ENCODE data around the gene OSBPL8. TPM values are rescaled to one million over a fixed set of nuclear protein-coding genes. Genes with fewer than 3 reads are reported as not detected.
"Not testable (repeated sequence)": the region's sequence is repeated elsewhere in the genome, so short reads cannot be mapped to it uniquely, and the experiment has no call there.

The OSBPL8 gene
- total and polyA plus RNA-seq, 2 experiments from 2014 or later = 20.1 to 82.5 TPM

DNA sequence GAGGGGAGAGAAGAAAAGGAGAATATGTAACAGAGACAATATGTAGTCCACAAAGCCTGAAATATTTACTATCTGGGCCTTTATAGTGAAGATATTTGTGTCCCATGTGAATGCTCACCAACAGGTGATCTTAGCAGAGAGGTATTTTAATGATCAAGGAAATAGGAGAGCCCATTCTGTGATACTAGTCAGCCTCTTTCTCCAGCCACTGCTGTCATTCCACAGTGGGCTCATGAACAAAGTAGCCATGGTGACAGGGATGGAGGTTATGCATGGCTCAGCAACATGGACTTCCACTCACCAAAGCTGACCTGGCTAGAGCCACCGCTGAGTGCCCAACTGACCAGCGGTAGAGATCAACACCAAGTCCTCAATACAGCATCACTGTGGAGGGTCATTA, 58.2 kb downstream of the OSBPL8 start:
- Histone ChIP-seq H3K27ac (no peak overlapping the region), H3K79me2 (peaks cover 16% of the 10 kb centered on the region), H3K4me2 (no peak overlapping the region), H3K27me3 (no peaks in the 10 kb centered on the region), H3K9me3 (ENCODE audit: low read depth) (peaks cover 4% of the 10 kb centered on the region), H3K4me1 (ENCODE audit: insufficient read depth) (no peaks in the 10 kb centered on the region), H3K36me3 (replicated peaks; ENCODE audit: insufficient read depth, low read depth) (no peaks in the 10 kb centered on the region), H2AFZ (no peak overlapping the region), H3K4me3 (no peak overlapping the region), H4K20me1 (ENCODE audit: insufficient read depth, poor library complexity, severe bottlenecking) (no peaks in the 10 kb centered on the region), H3K9me2 (replicated peaks; ENCODE audit: insufficient read depth) (no peaks in the 10 kb centered on the region)
- 98% methylated on average over 2 of the region's 2 CpGs for WGBS (ENCODE audit: low lambda C conversion rate, missing lambda C conversion rate)
- no peak for DNase-seq (ENCODE audit: low spot score)
- no peak for TF ChIP-seq EZH2 (IDR thresholded peaks at IDR 0.05; ENCODE audit: borderline replicate concordance)
- TF ChIP-seq, protein P1, sequence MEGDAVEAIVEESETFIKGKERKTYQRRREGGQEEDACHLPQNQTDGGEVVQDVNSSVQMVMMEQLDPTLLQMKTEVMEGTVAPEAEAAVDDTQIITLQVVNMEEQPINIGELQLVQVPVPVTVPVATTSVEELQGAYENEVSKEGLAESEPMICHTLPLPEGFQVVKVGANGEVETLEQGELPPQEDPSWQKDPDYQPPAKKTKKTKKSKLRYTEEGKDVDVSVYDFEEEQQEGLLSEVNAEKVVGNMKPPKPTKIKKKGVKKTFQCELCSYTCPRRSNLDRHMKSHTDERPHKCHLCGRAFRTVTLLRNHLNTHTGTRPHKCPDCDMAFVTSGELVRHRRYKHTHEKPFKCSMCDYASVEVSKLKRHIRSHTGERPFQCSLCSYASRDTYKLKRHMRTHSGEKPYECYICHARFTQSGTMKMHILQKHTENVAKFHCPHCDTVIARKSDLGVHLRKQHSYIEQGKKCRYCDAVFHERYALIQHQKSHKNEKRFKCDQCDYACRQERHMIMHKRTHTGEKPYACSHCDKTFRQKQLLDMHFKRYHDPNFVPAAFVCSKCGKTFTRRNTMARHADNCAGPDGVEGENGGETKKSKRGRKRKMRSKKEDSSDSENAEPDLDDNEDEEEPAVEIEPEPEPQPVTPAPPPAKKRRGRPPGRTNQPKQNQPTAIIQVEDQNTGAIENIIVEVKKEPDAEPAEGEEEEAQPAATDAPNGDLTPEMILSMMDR (IDR thresholded peaks at IDR 0.05; ENCODE audit: poor library complexity) = no peak
- no peak for TF ChIP-seq EZH2phosphoT487 (IDR thresholded peaks at IDR 0.05; ENCODE audit: low read depth, severe bottlenecking, unreplicated experiment)

DNA sequence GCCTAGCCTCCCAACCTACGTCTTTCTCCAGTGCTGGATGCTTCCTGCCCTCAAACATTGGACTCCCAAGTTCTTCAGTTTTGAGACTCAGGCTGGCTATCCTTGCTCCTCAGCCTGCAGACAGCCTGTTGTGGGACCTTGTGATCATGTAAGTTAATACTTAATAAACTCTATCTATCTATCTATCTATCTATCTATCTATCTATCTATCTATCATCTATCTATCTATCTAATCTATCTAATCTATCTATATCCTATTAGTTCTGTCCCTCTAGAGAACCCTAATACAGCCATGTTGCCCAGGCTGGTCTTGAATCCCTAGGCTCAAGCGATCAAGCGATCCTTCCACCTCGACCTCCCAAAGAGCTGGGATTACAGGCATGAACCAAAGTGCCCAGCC, 60.4 kb downstream of the OSBPL8 start:
- not testable (repeated sequence) for H3K27me3 ChIP-seq; H3K27ac ChIP-seq; H3K4me1 ChIP-seq (ENCODE audit: insufficient read depth); H3K9me3 ChIP-seq (ENCODE audit: low read depth); H4K20me1 ChIP-seq (ENCODE audit: insufficient read depth, poor library complexity, severe bottlenecking); H2AFZ ChIP-seq; H3K4me3 ChIP-seq; H3K9me2 ChIP-seq (replicated peaks; ENCODE audit: insufficient read depth); DNase-seq (ENCODE audit: low spot score); H3K4me2 ChIP-seq; H3K36me3 ChIP-seq (replicated peaks; ENCODE audit: insufficient read depth, low read depth)
- WGBS (ENCODE audit: low lambda C conversion rate, missing lambda C conversion rate) = 97% methylated on average over 4 of the region's 4 CpGs
- H3K79me2 ChIP-seq = peaks cover 12% of the 10 kb centered on the region

DNA sequence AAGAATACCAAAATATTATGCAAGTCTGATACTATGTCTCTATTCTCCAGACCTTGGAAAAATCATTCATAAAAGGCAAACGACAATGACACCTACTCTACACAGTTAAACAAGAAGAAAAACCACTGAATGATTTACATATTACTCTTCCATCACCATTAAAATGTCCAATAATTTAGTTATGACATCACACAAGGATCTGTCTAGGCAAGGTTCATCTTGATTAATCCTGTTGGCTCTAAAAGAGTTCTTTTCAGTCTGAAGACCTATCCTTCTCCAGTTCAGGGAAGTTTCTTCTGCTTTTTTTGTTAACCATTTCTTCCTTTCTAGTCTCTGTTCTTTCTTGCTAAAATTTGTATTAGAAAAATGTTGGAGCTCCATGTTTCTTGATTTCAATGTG, 64.0 kb downstream of the OSBPL8 start:
- WGBS (ENCODE audit: low lambda C conversion rate, missing lambda C conversion rate) = 90% methylated on average over 1 of the region's 1 CpG

DNA sequence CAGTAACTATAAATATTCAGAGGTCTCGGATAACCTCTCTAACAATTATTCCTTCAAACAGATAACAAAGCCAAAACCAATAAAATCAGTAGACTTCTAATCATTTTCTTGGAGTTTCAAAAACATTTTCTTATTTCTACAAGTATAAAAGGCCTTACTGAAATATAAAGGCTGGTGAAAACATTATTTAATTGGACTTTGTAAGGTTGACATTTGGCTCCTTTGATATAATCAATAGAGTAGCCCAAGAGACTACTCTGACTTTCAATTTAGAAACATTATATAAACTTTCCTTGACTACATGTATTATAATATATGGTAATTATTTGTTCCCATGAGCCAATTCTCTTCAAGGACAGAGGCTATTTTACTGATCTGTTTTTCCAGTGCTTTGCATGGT, 68.3 kb downstream of the OSBPL8 start:
- Histone ChIP-seq H4K20me1 (ENCODE audit: insufficient read depth, poor library complexity, severe bottlenecking) (no peaks in the 10 kb centered on the region), H3K4me2 (no peak overlapping the region), H3K27ac (no peak overlapping the region), H3K79me2 (peaks cover 7% of the 10 kb centered on the region), H3K4me1 (ENCODE audit: insufficient read depth) (no peaks in the 10 kb centered on the region), H3K4me3 (no peak overlapping the region), H2AFZ (no peak overlapping the region), H3K27me3 (no peaks in the 10 kb centered on the region), H3K9me2 (replicated peaks; ENCODE audit: insufficient read depth) (no peaks in the 10 kb centered on the region), H3K9me3 (ENCODE audit: low read depth) (peaks cover 9% of the 10 kb centered on the region), H3K36me3 (replicated peaks; ENCODE audit: insufficient read depth, low read depth) (no peaks in the 10 kb centered on the region)
- no peak for DNase-seq (ENCODE audit: low spot score)
- no peak for TF ChIP-seq EZH2phosphoT487 (IDR thresholded peaks at IDR 0.05; ENCODE audit: low read depth, severe bottlenecking, unreplicated experiment)
- no peak for TF ChIP-seq EZH2 (IDR thresholded peaks at IDR 0.05; ENCODE audit: borderline replicate concordance)
- TF ChIP-seq, protein P1 (IDR thresholded peaks at IDR 0.05; ENCODE audit: poor library complexity) = no peak
- WGBS (ENCODE audit: low lambda C conversion rate, missing lambda C conversion rate) = 100% methylated on average over 1 of the region's 1 CpG

More for the DNA sequence above, 64.0 kb downstream of the OSBPL8 start:
- Histone ChIP-seq H3K9me2 (replicated peaks; ENCODE audit: insufficient read depth) (no peaks in the 10 kb centered on the region), H3K4me1 (ENCODE audit: insufficient read depth) (no peaks in the 10 kb centered on the region), H3K9me3 (ENCODE audit: low read depth) (peaks cover 9% of the 10 kb centered on the region), H3K27ac (no peak overlapping the region), H3K27me3 (no peaks in the 10 kb centered on the region), H4K20me1 (ENCODE audit: insufficient read depth, poor library complexity, severe bottlenecking) (no peaks in the 10 kb centered on the region), H2AFZ (no peak overlapping the region), H3K36me3 (replicated peaks; ENCODE audit: insufficient read depth, low read depth) (no peaks in the 10 kb centered on the region), H3K4me2 (no peak overlapping the region), H3K79me2 (peaks cover 9% of the 10 kb centered on the region), H3K4me3 (no peak overlapping the region)
- TF ChIP-seq EZH2 (IDR thresholded peaks at IDR 0.05; ENCODE audit: borderline replicate concordance) = no peak
- TF ChIP-seq EZH2phosphoT487 (IDR thresholded peaks at IDR 0.05; ENCODE audit: low read depth, severe bottlenecking, unreplicated experiment) = no peak
- TF ChIP-seq, protein P1 (IDR thresholded peaks at IDR 0.05; ENCODE audit: poor library complexity) = no peak
- no peak for DNase-seq (ENCODE audit: low spot score)
